SIG-M5 (cell line): ENCODE data around the gene SLC9A7.
"Not testable (repeated sequence)": the region's sequence is repeated elsewhere in the genome, so short reads cannot be mapped to it uniquely, and the experiment has no call there.

Experiments used
- DNase-seq: peaks from one replicate; lab custom pipeline; 2025; lab: John Stamatoyannopoulos, UW

The SLC9A7 gene

GRCh38 chrX:46754036-46754435, 4.9 kb downstream of the SLC9A7 start:
- no peak for DNase-seq

GRCh38 chrX:46750889-46751288, 8.0 kb downstream of the SLC9A7 start:
- DNase-seq, result no peak

DNA sequence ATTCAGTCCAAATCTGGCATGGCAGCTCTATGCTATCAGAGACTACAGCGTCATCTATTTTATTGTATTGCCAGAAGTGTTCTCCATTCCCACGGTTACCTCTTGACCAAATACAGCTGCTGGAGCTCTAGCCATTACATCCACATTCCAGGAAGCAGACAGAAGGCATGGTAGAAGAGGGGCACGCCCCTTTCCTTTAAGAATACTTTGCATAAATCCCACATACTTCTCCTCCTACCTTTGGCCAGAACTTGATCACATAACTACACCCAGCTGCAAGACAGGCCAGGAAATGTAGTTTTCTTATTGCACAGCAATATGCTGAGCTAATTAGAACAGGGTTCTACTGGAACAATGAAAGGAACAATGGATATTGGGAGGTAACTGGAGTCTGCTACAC, 14.9 kb downstream of the SLC9A7 start:
- DNase-seq, result no peak

DNA sequence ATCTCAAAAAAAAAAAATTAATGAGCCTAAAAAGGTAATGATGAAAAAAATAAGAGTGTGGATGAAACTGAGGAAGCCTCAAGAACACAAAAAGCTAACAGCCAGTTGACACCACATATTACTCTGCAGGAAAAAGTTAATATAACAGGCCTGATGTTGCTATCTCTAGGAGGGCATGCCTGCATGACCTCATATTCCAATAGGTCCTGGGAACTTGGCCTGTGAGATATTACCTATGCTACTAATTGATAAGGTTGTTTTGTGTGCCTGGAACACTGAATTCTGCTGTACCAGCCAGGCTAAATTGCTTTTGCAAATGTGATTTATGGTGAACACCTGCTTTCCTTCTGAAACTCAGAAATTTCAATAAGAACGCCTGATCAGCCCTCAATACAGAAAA, 15.9 kb downstream of the SLC9A7 start:
- DNase-seq, result no peak

DNA sequence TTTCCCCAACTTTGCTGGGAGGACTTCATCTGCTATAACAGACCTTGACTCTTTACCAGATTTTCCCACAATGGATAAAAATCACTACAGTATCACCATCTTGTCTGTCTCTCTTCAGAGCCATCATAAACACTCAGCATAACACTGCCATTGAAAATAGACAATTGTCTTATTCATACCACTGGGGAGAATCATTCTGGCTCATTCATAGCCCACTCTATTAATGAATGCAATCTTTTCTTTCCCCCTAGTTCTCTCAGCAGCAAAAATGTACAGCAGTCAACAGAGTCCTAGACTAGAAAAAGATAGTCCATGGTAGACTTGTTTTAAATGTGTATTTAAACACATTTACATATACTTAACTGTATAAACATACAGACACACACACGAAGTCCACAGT, 19.2 kb downstream of the SLC9A7 start:
- DNase-seq, result no peak

- no peak for DNase-seq
Observed at GRCh38 chrX:46737462-46737861, 21.5 kb downstream of the SLC9A7 start.

- no peak for DNase-seq
Observed at GRCh38 chrX:46737041-46737440, 21.9 kb downstream of the SLC9A7 start.

DNA sequence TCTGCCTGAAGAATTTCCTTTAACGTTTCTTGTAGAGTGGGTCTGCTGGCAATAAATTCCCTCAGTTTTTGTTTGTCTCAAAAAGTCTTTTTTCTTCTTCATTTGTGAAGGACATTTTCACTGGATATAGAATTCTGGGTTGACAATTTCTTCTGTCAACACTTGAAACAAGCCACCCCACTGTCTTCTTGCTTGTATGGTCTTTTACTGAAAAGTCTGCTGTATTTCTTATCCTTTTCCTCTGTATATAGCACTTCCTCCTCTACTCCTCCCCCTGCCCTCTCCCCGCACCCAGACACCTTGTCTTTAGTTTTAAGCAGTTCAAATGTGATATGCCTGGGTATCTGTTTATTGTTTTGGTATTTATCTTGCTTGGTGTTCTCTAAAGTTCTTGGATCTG, 23.3 kb downstream of the SLC9A7 start:
- no peak for DNase-seq

GRCh38 chrX:46733226-46733625, 25.7 kb downstream of the SLC9A7 start:
- DNase-seq, result no peak

DNA sequence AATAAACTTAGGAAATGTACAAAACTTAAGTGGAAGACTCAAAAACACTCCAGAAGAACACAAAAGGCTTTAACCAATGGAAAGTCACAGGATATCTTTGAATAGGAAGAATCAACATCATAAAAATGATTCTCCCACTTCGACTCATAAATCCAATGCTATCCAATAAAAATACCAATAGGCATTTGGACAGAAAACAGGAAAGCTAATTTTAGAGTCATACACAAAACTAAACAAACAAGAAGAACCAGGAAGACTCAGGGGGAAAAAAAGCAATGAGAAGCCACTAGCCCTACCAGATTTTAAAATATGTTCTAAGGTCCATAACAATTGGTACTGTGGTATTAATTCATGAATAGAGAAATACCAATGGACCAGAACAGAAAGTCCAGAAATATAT, 28.2 kb downstream of the SLC9A7 start:
- no peak for DNase-seq

DNA sequence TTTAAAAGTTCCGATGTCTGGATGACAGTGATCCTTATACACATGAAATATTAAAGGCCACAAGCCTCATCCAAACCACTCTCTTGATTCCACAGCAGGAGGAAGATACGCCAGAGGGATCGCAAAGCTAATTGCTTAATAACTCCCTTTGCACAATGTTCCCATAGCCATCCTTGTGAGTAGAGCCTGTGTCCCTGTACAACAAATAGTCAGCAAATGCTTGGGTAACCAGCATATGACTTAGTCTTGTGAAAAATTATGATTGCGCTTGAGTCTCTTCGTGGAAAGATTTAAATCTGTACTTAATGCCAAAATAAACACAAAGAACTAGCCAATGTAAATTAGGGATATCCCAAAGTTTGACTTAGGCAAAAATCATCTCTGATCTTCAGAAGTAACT, 31.5 kb downstream of the SLC9A7 start:
- no peak for DNase-seq

- not testable (repeated sequence) for DNase-seq
Observed at GRCh38 chrX:46723569-46723927, 35.4 kb downstream of the SLC9A7 start.

DNA sequence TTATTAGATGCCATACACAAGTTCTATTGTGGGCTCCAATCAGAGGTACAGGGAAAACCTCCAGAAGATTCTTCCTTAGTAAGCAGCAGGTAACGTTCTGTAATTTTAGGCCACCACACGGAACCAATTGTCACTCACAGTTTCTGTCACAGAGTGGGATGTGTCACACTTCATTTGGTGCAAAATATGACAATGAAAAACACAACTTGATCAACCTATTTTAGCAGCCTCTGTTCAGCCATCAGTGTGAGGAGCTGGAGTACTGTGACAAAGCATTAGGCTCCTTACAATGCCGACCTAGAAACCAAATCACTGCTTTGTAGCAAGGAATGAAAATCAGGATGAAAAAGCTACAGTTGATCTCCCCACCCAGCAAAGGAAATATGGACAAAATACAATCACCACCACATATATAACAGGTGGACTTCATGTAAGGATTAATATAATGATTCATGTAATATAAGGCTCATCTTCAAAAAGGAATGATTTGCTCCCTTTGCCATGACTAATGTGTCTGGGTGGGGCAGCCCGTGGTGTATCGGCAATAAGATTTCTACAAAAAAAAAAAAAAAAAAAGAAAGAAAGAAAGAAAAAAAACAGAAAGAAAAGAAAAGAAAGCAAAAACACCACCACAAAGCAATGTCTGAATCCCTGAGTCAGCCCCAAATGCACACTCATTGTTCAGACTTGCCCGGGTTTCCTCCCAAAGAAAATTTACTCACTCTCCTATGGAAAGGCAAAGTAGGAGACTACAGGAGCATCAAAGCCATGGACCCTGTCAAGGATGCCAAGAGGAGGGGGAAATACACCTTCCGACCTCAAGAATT, 36.0 kb downstream of the SLC9A7 start:
- no peak for DNase-seq

DNA sequence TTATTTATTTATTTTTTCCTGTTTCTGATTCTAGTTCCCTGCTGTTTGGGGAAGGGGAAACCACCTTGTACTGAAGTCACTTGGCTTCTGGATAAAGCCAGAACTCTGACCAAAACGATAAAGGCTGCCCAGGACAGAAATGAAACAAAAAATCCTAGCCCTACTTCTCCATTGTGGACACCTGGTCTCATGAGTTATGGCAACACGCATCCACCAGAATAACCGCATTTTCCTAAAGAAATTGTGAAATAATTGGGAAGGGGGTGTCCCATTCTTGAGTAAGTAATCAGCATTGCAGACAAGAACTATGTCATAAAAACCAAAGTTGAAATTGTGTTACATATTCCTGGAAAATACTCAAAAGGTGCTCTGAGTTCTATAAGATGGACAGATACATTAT, 42.1 kb downstream of the SLC9A7 start:
- DNase-seq, result no peak

- DNase-seq, result no peak
Observed at GRCh38 chrX:46715997-46716396, 42.9 kb downstream of the SLC9A7 start.

- no peak for DNase-seq
Observed at GRCh38 chrX:46715530-46715929, 43.4 kb downstream of the SLC9A7 start.

DNA sequence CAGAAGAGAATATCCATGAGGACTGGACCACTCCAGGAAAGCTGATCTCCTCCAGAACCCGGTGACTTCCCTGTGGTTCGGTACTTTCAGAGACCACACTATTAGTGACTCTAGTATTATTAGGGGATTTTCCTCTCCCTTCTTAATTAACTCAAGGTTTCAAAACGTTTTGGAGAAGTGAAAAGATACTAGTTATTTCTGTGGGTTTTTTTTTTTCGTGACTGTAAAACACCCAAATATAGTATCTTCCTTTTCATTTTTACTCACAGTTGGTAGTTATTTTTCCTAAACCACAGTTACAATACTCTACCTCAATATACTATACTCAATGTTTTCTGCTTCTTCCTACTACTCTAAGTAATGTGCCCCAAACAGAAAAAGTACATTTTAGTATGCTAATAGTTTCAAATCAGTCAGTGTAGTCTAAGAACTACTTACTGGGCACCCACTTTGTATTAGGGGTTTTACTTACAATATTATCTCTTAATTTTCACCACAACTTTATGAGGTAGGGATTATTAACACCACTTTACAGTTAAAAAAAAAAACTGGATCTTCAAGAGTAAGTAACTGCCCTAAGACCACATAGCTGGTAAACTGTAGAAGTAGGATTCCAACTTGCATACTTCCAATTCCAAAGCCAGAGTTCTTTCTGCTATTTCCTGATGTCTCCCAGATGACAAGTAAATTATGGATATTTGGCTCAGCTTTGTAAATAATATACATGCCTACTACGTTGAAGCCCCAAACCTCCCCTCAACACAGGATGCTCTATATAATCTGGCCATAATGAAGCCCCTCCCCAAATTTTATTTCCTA, 45.0 kb downstream of the SLC9A7 start:
- DNase-seq, result no peak

- DNase-seq, result no peak
Observed at GRCh38 chrX:46712764-46713163, 46.2 kb downstream of the SLC9A7 start.

GRCh38 chrX:46710927-46711623, 47.8 kb downstream of the SLC9A7 start:
- DNase-seq, result no peak

DNA sequence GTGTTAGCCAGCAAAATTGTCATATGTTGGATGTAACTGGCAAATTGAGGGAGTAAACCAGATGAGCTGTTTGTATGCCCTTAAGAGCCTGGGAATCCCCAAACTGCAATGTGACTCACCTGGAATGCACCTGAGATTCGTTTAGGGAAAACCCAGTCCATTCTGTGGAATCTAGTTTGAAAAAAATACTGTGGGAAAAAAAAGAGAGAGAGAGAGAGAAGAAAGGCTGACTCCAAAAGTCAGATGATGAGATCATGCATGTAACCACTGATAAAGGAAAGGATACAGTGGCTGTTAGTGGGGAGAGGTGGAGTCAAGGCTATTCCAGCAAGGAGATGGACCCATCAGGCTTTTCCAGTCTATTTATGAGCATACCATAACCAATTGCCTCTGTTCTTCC, 48.5 kb downstream of the SLC9A7 start:
- no peak for DNase-seq

DNA sequence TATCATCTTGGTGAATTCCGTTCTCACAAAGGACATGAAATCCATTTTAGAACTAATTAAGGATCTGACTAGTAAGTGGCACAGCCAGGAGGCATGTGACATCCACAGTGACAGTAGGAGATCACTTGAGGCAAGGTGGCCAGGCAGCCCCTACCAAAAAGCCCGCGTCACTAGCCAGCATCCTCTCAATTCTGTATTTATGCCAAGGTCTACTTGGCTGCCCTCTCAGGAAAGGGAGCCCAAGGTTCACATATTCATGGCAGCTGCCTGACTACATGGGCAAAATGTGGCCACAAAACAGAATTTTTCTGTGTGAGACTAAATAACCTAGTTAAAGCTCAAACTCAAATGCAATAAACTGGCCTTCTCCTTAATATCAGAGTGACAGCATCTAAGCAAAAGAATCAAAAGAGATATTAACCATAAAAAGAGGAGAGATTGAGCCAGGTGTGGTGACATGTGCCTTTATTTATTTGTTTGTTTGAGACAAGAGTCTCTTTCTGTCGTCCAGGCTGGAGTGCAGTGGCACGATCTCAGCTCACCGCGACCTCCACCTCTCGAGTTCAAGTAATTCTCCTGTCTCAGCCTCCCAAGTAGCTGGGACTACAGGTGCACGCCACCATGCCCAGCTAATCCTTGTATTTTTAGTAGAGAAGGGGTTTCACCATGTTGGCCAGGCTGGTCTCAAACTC, 51.5 kb downstream of the SLC9A7 start:
- DNase-seq, result no peak

GRCh38 chrX:46704767-46705386, 54.0 kb downstream of the SLC9A7 start:
- no peak for DNase-seq
